H1 (cell line): ENCODE data around the gene NDUFA6. TPM values are rescaled to one million over a fixed set of nuclear protein-coding genes. Genes with fewer than 3 reads are reported as not detected.

Experiments
- CTCF ChIA-PET: fragments of 300-600 bp; sonication (Branson Sonifier 250); formaldehyde crosslinking; loops from one replicate; lab custom pipeline; 2021; ENCODE audit not compliant: partially characterized antibody; lab: Charles Lee
- POLR2A ChIA-PET: fragments of 300-600 bp; sonication (Branson Sonifier 250); formaldehyde crosslinking; loops from one replicate; lab custom pipeline; 2021; ENCODE audit warnings: inconsistent platforms; ENCODE audit not compliant: partially characterized antibody; lab: Charles Lee
- DNase-seq, 2 experiments: peaks; one replicate each; pipeline versions ENCODE4 v3.0.0 to v3.0.0-alpha.2; 2010 to 2022; ENCODE audit warnings: low spot score in 2 of 2, low read depth in 1 of 2, mixed read lengths in 1 of 2
- FAIRE-seq: peaks from 2 replicates; lab custom pipeline; 2011; peaks lifted over from hg19 to GRCh38; lab: Jason Lieb, UNC
- H2AFZ ChIP-seq: 2 replicates; pipeline ENCODE4 v1.8.1; 2012; ENCODE audit warnings: low read length, inconsistent platforms
- H2AK5ac ChIP-seq: 2 replicates; pipeline ENCODE4 v1.6.1; 2013; ENCODE audit warnings: low read depth, low read length
- H2BK120ac ChIP-seq: replicated peaks from 2 replicates; pipeline ENCODE3; 2013; ENCODE audit warnings: low read depth, low read length, inconsistent platforms
- H2BK12ac ChIP-seq: 2 replicates; pipeline ENCODE4 v1.6.1; 2013; ENCODE audit warnings: low read depth, low read length
- H2BK15ac ChIP-seq: 2 replicates; pipeline ENCODE4 v1.6.1; 2013; ENCODE audit warnings: low read length
- H2BK20ac ChIP-seq: 2 replicates; pipeline ENCODE4 v1.6.1; 2013; ENCODE audit warnings: low read length
- H2BK5ac ChIP-seq: 2 replicates; pipeline ENCODE4 v1.6.1; 2013; ENCODE audit warnings: low read depth, low read length
- H3K14ac ChIP-seq: 2 replicates; pipeline ENCODE4 v1.6.1; 2013; ENCODE audit warnings: inconsistent platforms; ENCODE audit not compliant: insufficient read length
- H3K18ac ChIP-seq: 2 replicates; pipeline ENCODE4 v1.6.1; 2013; ENCODE audit warnings: low read length; ENCODE audit errors: extremely low read depth
- H3K23ac ChIP-seq: 2 replicates; pipeline ENCODE4 v1.6.1; 2013; ENCODE audit warnings: inconsistent platforms; ENCODE audit not compliant: insufficient read length
- H3K23me2 ChIP-seq: 2 replicates; pipeline ENCODE4 v1.6.1; 2013; ENCODE audit warnings: low read depth, low read length
- H3K27ac ChIP-seq: 2 replicates; pipeline ENCODE4 v1.6.1; 2011; ENCODE audit warnings: low read depth, low read length, inconsistent platforms
- H3K27me3 ChIP-seq, 4 experiments: replicated peaks in 1 of 4; 1 replicate in 1 of 4; 2 replicates in 3 of 4; pipeline versions ENCODE4 v1.6.1 to v1.8.1; 2011 to 2013; ENCODE audit warnings: low read length in 3 of 4, mild to moderate bottlenecking in 3 of 4, inconsistent platforms in 2 of 4, mixed read lengths in 2 of 4, moderate library complexity in 1 of 4; ENCODE audit not compliant: control insufficient read depth in 3 of 4, insufficient read depth in 3 of 4; ENCODE audit errors: extremely low read depth in 1 of 4
- H3K36me3 ChIP-seq, 4 experiments: 2 replicates each; pipeline versions ENCODE4 v1.6.1 to v1.8.1; 2011 to 2013; ENCODE audit warnings: mild to moderate bottlenecking in 4 of 4, low read length in 3 of 4, moderate library complexity in 2 of 4, control low read depth in 1 of 4, inconsistent platforms in 1 of 4; ENCODE audit not compliant: insufficient read depth in 4 of 4, control insufficient read depth in 2 of 4
- H3K4ac ChIP-seq: replicated peaks from 2 replicates; pipeline ENCODE3; 2013; ENCODE audit warnings: low read length, low read depth, mixed read lengths, inconsistent platforms; ENCODE audit not compliant: insufficient read length
- H3K4me1 ChIP-seq, 4 experiments: replicated peaks in 1 of 4; 1 replicate in 1 of 4; 2 replicates in 3 of 4; pipeline versions ENCODE4 v1.6.1 to v1.8.1; 2011 to 2013; ENCODE audit warnings: low read length in 3 of 4, inconsistent platforms in 2 of 4, mixed read lengths in 1 of 4; ENCODE audit not compliant: insufficient read depth in 4 of 4, control insufficient read depth in 3 of 4
- H3K4me2 ChIP-seq, 2 experiments: 2 replicates each; pipeline versions ENCODE4 v1.6.1 to v1.8.1; 2011 to 2013; ENCODE audit warnings: low read depth in 2 of 2, low read length in 2 of 2, control low read depth in 1 of 2, inconsistent platforms in 1 of 2, mild to moderate bottlenecking in 1 of 2; ENCODE audit not compliant: insufficient read depth in 1 of 2
- H3K4me3 ChIP-seq, 4 experiments: fragments of 200-600, 300-600 bp in 1 of 4; sonication (generic), shearing (Covaris generic), sonication (Bioruptor Twin) in 1 of 4; 2 replicates each; pipeline versions ENCODE4 v1.5.1 to v1.8.1; 2011 to 2016; ENCODE audit warnings: low read length in 4 of 4, low read depth in 3 of 4, control low read depth in 2 of 4, inconsistent platforms in 2 of 4, mild to moderate bottlenecking in 2 of 4, mixed read lengths in 1 of 4, moderate library complexity in 1 of 4; ENCODE audit not compliant: insufficient read depth in 2 of 4; ENCODE audit errors: extremely low read depth in 1 of 4
- H3K56ac ChIP-seq: replicated peaks from 2 replicates; pipeline ENCODE3; 2013; ENCODE audit warnings: low read depth, mild to moderate bottlenecking, mixed read lengths, low read length, inconsistent platforms; ENCODE audit not compliant: insufficient read length
- H3K79me1 ChIP-seq: 2 replicates; pipeline ENCODE4 v1.6.1; 2013; ENCODE audit warnings: low read depth, low read length, control low read depth
- H3K79me2 ChIP-seq, 2 experiments: 2 replicates each; pipeline versions ENCODE4 v1.6.1 to v1.8.1; 2012 to 2013; ENCODE audit warnings: low read length in 2 of 2, mild to moderate bottlenecking in 2 of 2, inconsistent platforms in 1 of 2; ENCODE audit not compliant: insufficient read depth in 2 of 2, control insufficient read depth in 1 of 2
- H3K9ac ChIP-seq, 4 experiments: replicated peaks in 1 of 4; 1 replicate in 1 of 4; 2 replicates in 3 of 4; pipeline versions ENCODE4 v1.6.1 to v1.8.1; 2011 to 2013; ENCODE audit warnings: low read depth in 3 of 4, low read length in 3 of 4, control low read depth in 2 of 4, mild to moderate bottlenecking in 2 of 4, moderate library complexity in 2 of 4, inconsistent platforms in 1 of 4; ENCODE audit errors: extremely low read depth in 1 of 4
- H3K9me3 ChIP-seq, 2 experiments: 2 replicates each; pipeline versions ENCODE4 v1.6.1 to v1.8.1; 2012 to 2013; ENCODE audit warnings: mild to moderate bottlenecking in 2 of 2, moderate library complexity in 2 of 2, control low read depth in 1 of 2, inconsistent platforms in 1 of 2, low read depth in 1 of 2, low read length in 1 of 2, mixed read lengths in 1 of 2; ENCODE audit not compliant: insufficient read depth in 2 of 2
- H4K20me1 ChIP-seq, 2 experiments: replicated peaks in 1 of 2; 2 replicates each; pipeline versions ENCODE3 to v1.8.1; 2011 to 2013; ENCODE audit warnings: inconsistent platforms in 2 of 2, low read length in 2 of 2, mild to moderate bottlenecking in 1 of 2; ENCODE audit not compliant: insufficient read depth in 2 of 2, control insufficient read depth in 1 of 2
- H4K5ac ChIP-seq: 2 replicates; pipeline ENCODE4 v1.6.1; 2013; ENCODE audit warnings: low read length, low read depth, mixed read lengths, inconsistent platforms; ENCODE audit not compliant: insufficient read length
- H4K8ac ChIP-seq: 2 replicates; pipeline ENCODE4 v1.8.0; 2013; ENCODE audit warnings: mild to moderate bottlenecking, moderate library complexity, low read length, inconsistent platforms; ENCODE audit not compliant: insufficient read depth; ENCODE audit errors: extremely low read depth
- H4K91ac ChIP-seq: replicated peaks from 2 replicates; pipeline ENCODE3; 2013; ENCODE audit warnings: low read length, mixed read lengths, inconsistent platforms; ENCODE audit not compliant: insufficient read length
- BRCA1 ChIP-seq: IDR thresholded peaks from 2 replicates; pipeline ENCODE4 v1.6.1; 2012; ENCODE audit warnings: low read depth, low read length, improper control_type of control experiment
- CBX8 ChIP-seq: fragments of 300-800, 300-1000 bp; sonication (generic); IDR thresholded peaks from 2 replicates; pipeline ENCODE4 v1.7.1; 2016; ENCODE audit warnings: low read depth, low read length, borderline replicate concordance
- EGR1 ChIP-seq: IDR thresholded peaks from 2 replicates; pipeline ENCODE4 v1.6.1; 2011; ENCODE audit warnings: low read depth, low read length, borderline replicate concordance
- FOSL1 ChIP-seq: IDR thresholded peaks from 2 replicates; pipeline ENCODE4 v1.6.1; 2011; ENCODE audit warnings: mild to moderate bottlenecking, low read depth, low read length, moderate library complexity; ENCODE audit not compliant: insufficient read depth
- HDAC2 ChIP-seq, 2 experiments: fragments of 300-600 bp in 1 of 2; sonication (generic) in 1 of 2; IDR thresholded peaks; 2 replicates each; pipeline ENCODE4 v1.6.1; 2011 to 2012; ENCODE audit warnings: low read depth in 2 of 2, low read length in 2 of 2, mild to moderate bottlenecking in 2 of 2, moderate library complexity in 2 of 2, borderline replicate concordance in 1 of 2, inconsistent platforms in 1 of 2
- NANOG ChIP-seq: IDR thresholded peaks from 2 replicates; pipeline ENCODE4 v1.6.1; 2011; ENCODE audit warnings: low read length, low read depth, mild to moderate bottlenecking, inconsistent platforms; ENCODE audit not compliant: insufficient read depth, poor library complexity, severe bottlenecking
- RBBP5 ChIP-seq: IDR thresholded peaks from 2 replicates; pipeline ENCODE4 v1.7.1; 2012; ENCODE audit warnings: low read depth, mild to moderate bottlenecking, inconsistent platforms, low read length, moderate library complexity, borderline replicate concordance
- RNF2 ChIP-seq: fragments of 200-900, 300-1000 bp; sonication (generic); IDR thresholded peaks from 2 replicates; pipeline ENCODE4 v1.7.1; 2016; ENCODE audit warnings: borderline replicate concordance, low read depth, mild to moderate bottlenecking, antibody characterized with exemption, low read length; ENCODE audit not compliant: poor library complexity, severe bottlenecking; ENCODE audit errors: missing control alignments
- RXRA ChIP-seq: IDR thresholded peaks from 2 replicates; pipeline ENCODE4 v1.6.1; 2011; ENCODE audit warnings: low read depth, mild to moderate bottlenecking, low read length, moderate library complexity; ENCODE audit not compliant: insufficient read depth
- WGBS, 2 experiments: shearing (Covaris generic) in 1 of 2; methylation state at CpG; one replicate each; pipeline versions ENCODE4 v1.1.6 to v1.1.7; 2013 to 2015; ENCODE audit warnings: low lambda C conversion rate in 2 of 2, mixed read lengths in 2 of 2, inconsistent platforms in 1 of 2, low coverage in 1 of 2, missing lambda C conversion rate in 1 of 2; ENCODE audit not compliant: insufficient replicate concordance in 2 of 2, insufficient coverage in 1 of 2, insufficient read length in 1 of 2; ENCODE audit errors: extremely low coverage in 1 of 2, missing lambda C conversion rate in 1 of 2; 5-methylcytosine and 5-hydroxymethylcytosine counted together
- polyA plus RNA-seq, 7 experiments: library from polyadenylated mRNA; depleted of rRNA in 3 of 7; stranded (reverse) in 5 of 7; unstranded in 2 of 7; fragments of >200 nt in 5 of 7; fragments of 200-250 nt in 2 of 7; gene quantifications; 1 replicate in 5 of 7; 2 replicates in 1 of 7; 4 replicates in 1 of 7; pipeline versions ENCODE4 v1.2.1 to v1.2.3, GENCODE V29; 2011 to 2013; ENCODE audit warnings: missing spikeins in 2 of 7, mixed read lengths in 2 of 7
- total RNA-seq: library from RNA; stranded (reverse); fragmentation: NEBNext Ultra II Directional; extraction: Animal tissue kit (Norgen Biotek cat#: 25700); gene quantifications from 2 replicates; pipeline ENCODE4 v1.2.1, GENCODE V29; 2021
- TF ChIP-seq, protein P1 (sequence below): IDR thresholded peaks from 2 replicates; pipeline ENCODE4 v1.6.1; 2012; ENCODE audit warnings: inconsistent platforms

Gene NDUFA6
- total and polyA plus RNA-seq, 2 of the 8 experiments (the other 6 are each of a cell fraction or from before 2014, with no cell fraction given) = 76.2 to 105 TPM

DNA sequence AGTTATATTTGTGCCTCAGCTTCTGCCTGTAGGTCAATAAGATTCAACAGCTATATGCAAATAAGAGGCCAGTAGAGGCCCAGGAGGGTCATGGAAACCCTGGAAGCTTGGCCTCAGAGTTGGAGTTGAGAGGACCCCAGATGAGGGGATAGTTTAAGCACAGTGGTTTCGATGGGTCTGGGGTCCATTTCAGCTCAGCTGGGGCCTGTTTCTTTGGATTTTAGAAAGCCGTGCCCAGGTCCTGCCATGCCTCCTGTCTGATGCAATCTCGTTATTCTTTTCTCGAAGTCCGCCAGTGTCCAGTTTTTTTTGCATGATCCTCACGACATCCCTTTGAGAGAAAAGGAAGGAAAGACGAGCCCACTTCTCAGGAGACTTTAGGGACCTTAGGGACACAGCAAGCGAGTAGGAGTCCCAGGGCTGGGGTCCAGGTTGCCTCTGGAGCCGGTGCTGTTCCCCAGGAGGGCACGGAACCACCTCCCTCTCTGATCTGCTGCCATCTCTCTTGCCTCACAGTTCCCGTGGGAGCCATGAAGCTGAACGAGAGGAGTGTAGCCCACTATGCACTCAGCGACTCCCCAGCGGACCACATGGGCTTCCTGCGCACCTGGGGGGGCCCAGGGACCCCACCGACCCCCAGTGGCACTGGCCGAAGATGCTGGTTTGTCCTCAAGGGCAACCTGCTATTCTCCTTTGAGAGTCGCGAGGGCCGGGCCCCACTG, 13.6 kb downstream of the NDUFA6 start:
- H2AK5ac ChIP-seq = no peak overlapping the region
- H2AFZ ChIP-seq = no peak overlapping the region
- no peak overlapping the region for H3K23ac ChIP-seq
- no peak overlapping the region for H2BK12ac ChIP-seq
- H2BK120ac ChIP-seq = no peak overlapping the region
- H3K79me2 ChIP-seq = peaks cover 0 to 9% of the 10 kb centered on the region in 2 experiments; a peak in 2 of 4 replicates
- H3K14ac ChIP-seq = no peak overlapping the region
- peaks cover 2 to 11% (median 9%) of the 10 kb centered on the region in 4 experiments for H3K4me1 ChIP-seq
- no peak overlapping the region for H3K18ac ChIP-seq
- POLR2A ChIA-PET = interaction anchor here (1.5 to 8.9 kb wide), 5 partner anchors 7 to 131 kb away, joined by 3 to 94 read pairs (median 5); partner anchors contain the start of gene NDUFA6
- H3K27me3 ChIP-seq = peaks cover 0 to 9% (median 4%) of the 10 kb centered on the region in 4 experiments; a peak in 2 of 7 replicates
- H4K8ac ChIP-seq = no peak overlapping the region; the same call in 1 of the 2 replicates
- 0 out of 8 replicates have a peak, but pooled peaks cover 0 to 3% (median under 1%) of the 10 kb centered on the region in 4 experiments for H3K36me3 ChIP-seq
- DNase-seq (no peak), FAIRE-seq (no peak)
- H3K9me3 ChIP-seq = no peaks in the 10 kb centered on the region
- H3K56ac ChIP-seq = no peak overlapping the region
- 91% methylated on average over 18 of the region's 20 CpGs; no CpG with 5 or more reads in 1 of the 2 experiments for WGBS, 2 experiments
- no peak overlapping the region for H4K5ac ChIP-seq
- peaks cover 2% of the 10 kb centered on the region for H3K23me2 ChIP-seq
- H3K9ac ChIP-seq = no peak overlapping the region
- H2BK5ac ChIP-seq = no peak overlapping the region; the same call in 1 of the 2 replicates
- no peaks in the 10 kb centered on the region for H4K20me1 ChIP-seq
- CTCF ChIA-PET = interaction anchor here (1.4 to 2.2 kb wide), 2 partner anchors 14 to 35 kb away, joined by 3 to 11 read pairs; partner anchors contain the start of gene NDUFA6
- H3K4me2 ChIP-seq = no peak overlapping the region
- no peak overlapping the region for H2BK20ac ChIP-seq
- H3K79me1 ChIP-seq = peaks cover 3% of the 10 kb centered on the region; the same call in 1 of the 2 replicates
- no peak overlapping the region for H3K4me3 ChIP-seq
- no peak overlapping the region for H2BK15ac ChIP-seq
- no peak overlapping the region for H4K91ac ChIP-seq
- no peak overlapping the region for H3K27ac ChIP-seq
- H3K4ac ChIP-seq = no peak overlapping the region
- TF ChIP-seq CBX8 (no peak), NANOG (no peak), HDAC2 (IDR thresholded peaks at IDR 0.05; ENCODE audit: borderline replicate concordance in 1 of 2, low read depth in 2 of 2, low read length in 2 of 2) (no peak), BRCA1 (no peak), RBBP5 (no peak), FOSL1 (no peak), RXRA (no peak), EGR1 (no peak), RNF2 (no peak)
- TF ChIP-seq, protein P1, sequence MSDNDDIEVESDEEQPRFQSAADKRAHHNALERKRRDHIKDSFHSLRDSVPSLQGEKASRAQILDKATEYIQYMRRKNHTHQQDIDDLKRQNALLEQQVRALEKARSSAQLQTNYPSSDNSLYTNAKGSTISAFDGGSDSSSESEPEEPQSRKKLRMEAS = no peak
